Measurements from ENCODE around the gene INPP1.

The INPP1 gene

DNA sequence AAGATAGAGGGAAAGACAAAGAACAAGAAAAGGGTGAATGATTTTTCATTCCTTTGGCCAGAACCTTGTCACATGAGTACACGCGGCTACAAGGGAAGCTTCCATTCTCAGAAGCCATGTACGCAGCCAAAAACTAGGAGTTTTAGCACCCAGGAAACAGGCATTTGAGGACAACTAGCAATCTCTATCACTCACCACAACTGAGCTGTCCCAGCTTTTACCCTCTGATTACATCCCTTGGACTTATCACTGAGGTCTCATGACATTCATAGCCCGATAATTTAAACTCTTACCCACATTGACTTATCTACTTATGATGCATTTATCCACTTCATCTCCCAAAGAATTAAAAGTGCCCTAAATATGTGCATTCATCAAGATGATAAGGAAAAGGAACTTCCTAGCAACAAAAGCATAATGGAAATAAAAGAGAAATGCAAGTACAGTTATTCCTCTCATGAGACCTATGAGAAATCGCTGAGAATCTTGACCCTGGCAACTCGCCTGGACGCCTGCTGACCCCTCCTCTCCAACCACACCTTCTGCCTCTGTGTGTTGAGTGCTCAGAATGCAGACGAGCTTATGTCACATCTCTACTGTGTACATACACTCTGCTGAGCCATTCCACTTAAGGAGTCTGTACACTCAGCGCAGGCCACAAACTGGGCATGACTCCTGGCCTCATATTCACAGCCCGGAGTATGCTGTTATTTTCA is 36.0 kb downstream of the INPP1 start:
- DNase-seq (ENCODE audit: low read depth in 1 of 2, low spot score in 1 of 2): peak in 1 of 2 experiments; percentile 13
- in situ Hi-C loops (cut with HindIII; ENCODE audit: low pct_unique_long_range_greater_than_20kb, low sequenced_read_pairs): no loop called here
- no peak for TF ChIP-seq JUND (IDR thresholded peaks at IDR 0.05; ENCODE audit: low read depth)

DNA sequence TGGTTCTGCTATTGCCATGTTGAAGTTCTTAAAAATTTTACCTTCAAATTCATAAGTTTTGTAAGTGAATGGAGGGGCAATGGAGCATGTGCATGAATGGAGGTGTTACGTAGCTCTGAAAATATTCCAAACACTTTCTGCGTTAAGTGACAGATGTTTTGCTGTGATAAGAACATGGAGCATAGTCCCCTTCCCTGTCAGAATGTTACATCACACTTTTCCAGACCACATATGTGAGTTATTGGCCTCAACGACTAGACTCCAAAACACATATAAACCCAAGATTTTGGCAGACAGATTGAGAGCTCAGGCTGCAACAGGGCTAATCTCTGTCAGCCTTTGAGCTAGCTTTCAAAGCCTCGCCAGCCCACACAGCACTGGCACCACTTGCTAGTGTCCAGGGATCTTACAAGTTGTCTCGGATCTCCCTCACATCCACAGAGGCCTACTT is 37.6 kb downstream of the INPP1 start:
- TF ChIP-seq JUND (IDR thresholded peaks at IDR 0.05; ENCODE audit: low read depth): no peak
- in situ Hi-C loops (cut with HindIII; ENCODE audit: low pct_unique_long_range_greater_than_20kb, low sequenced_read_pairs): no loop called here
- DNase-seq (ENCODE audit: low read depth in 1 of 2, low spot score in 1 of 2): no peak

DNA sequence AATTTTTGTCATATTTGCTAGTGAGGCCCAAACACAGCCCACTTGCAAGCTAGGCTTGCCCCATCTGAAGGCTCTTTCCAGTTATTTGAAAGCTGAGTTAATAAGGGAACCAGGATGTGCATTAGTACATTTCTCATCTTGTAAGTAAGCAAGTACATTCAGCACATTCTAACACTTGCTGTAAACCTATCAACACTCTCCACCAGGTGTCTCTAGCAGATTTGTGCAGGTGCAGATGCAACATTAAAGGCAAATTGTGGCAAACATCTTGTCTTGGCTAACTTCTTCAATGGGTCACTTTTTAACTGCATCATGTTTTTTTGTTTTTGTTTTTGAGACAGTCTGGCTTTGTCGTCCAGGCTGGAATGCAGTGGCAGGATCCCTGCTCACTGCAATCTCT is 39.5 kb downstream of the INPP1 start:
- in situ Hi-C loops (cut with HindIII; ENCODE audit: low pct_unique_long_range_greater_than_20kb, low sequenced_read_pairs): no loop called here

DNA sequence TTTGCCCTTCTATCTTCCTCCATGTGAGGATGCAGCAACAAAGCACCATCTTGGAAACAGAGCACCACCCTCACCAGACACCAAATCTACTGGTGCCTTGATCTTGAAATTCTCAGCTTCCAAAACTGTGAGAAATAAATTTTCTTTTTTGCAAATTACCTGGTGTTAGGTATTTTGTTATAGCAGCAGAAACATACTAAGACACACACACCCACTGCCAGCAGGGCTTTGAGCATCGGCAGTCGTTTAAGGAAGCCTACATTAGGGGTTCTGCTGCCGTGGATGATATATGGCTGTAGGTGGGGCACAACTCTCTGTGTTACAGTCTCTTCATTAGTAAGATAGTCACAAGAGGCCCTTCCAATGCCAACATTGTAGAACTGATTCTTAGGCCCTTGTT is 44.0 kb downstream of the INPP1 start:
- no peak for TF ChIP-seq JUND (IDR thresholded peaks at IDR 0.05; ENCODE audit: low read depth)
- no peak for DNase-seq (ENCODE audit: low read depth in 1 of 2, low spot score in 1 of 2)
- in situ Hi-C loops (cut with HindIII; ENCODE audit: low pct_unique_long_range_greater_than_20kb, low sequenced_read_pairs): no loop called here

More for the DNA sequence above, 39.5 kb downstream of the INPP1 start:
- TF ChIP-seq JUND (IDR thresholded peaks at IDR 0.05; ENCODE audit: low read depth): no peak
- DNase-seq (ENCODE audit: low read depth in 1 of 2, low spot score in 1 of 2): peak; percentile 21 to 80

DNA sequence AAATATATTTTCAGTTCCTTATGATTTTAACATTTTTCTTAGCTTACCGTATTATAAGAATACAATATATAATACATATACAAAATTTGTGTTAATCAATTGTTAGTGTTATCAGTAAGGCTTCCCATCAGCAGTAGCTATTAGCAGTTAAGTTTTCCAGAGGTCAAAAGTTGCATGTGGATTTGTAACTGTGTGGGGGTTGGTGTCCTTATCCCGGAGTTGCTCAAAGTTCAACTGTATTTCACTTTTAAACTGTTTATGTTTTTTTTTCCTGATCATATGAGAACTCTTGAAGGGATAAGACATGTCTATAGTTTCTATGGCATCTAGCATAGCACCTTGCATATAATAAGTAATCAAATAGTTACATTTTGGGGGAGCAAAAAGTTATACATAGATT is 52.9 kb downstream of the INPP1 start:
- DNase-seq (ENCODE audit: low read depth in 1 of 2, low spot score in 1 of 2): no peak
- in situ Hi-C loops (cut with HindIII; ENCODE audit: low pct_unique_long_range_greater_than_20kb, low sequenced_read_pairs): no loop called here
- no peak for TF ChIP-seq JUND (IDR thresholded peaks at IDR 0.05; ENCODE audit: low read depth)

DNA sequence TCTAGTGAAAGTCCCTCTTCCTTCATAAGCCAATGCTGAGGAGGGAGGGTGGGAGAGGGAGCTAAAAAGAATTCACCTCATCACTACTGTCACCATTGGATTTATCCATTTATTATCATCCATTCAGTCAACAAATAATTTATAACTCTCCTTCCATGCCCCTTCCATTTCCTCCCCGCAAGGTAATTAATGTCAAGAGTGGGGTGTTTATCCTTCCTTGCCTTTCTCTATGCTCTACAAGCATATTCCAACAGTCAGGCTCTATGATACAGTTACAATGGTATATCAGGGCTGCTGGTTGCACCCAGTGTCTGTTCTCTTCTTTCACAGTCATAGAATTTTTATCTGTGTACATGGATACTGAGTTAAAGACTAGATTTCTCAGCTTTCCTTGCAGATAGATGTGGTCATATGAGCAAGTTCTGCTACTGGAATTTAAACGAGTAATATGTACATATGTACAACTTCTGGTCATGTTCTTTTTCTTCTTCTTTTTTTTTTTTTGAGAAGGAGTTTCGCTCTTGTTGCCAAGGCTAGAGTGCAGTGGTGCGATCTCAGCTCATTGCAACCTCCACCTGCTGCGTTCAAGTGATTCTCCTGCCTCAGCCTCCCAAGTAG is 59.7 kb downstream of the INPP1 start:
- DNase-seq (ENCODE audit: low read depth in 1 of 2, low spot score in 1 of 2): no peak
- in situ Hi-C loops (cut with HindIII; ENCODE audit: low pct_unique_long_range_greater_than_20kb, low sequenced_read_pairs): no loop called here
- TF ChIP-seq JUND (IDR thresholded peaks at IDR 0.05; ENCODE audit: low read depth): no peak

DNA sequence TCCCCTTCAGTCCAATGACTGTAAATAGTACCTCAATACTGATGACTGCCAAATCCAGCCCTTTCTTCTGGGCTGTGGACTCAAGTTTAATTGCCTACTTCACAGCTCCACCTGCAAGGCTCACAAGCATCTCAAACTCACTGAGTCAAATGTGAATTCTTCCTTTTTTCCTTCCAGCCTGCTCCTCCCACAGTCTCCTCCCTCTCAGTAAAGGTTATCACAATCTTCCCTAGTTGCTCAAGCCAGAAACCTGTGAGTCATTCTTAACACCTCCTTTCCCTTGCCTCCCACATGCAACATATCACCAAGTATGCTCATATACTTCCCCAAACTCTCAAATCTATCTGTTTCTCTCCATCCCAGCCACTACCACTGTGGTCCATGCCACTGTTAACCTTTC is 61.1 kb downstream of the INPP1 start:
- in situ Hi-C loops (cut with HindIII; ENCODE audit: low pct_unique_long_range_greater_than_20kb, low sequenced_read_pairs): no loop called here
- no peak for TF ChIP-seq JUND (IDR thresholded peaks at IDR 0.05; ENCODE audit: low read depth)
- no peak for DNase-seq (ENCODE audit: low read depth in 1 of 2, low spot score in 1 of 2)

DNA sequence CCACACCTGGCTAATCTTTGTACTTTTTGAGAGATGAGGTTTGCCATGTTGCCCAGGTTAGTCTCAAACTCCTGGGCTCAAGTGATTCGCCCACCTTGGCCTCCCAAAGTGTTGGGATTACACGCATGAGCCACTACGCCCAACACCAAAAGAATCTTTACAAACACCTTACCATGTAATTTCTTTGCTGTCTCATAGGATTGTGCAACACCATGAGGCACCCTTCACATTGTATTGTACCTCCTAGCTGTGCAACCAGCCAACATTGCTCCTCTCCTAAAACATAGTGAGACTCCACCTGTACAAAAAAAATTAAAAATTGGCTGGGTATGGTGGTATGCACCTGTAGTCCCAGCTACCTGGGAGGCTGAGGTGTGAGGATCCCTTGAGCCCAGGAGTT is 61.7 kb downstream of the INPP1 start:
- no peak for DNase-seq (ENCODE audit: low read depth in 1 of 2, low spot score in 1 of 2)
- in situ Hi-C loops (cut with HindIII; ENCODE audit: low pct_unique_long_range_greater_than_20kb, low sequenced_read_pairs): no loop called here
- TF ChIP-seq JUND (IDR thresholded peaks at IDR 0.05; ENCODE audit: low read depth): no peak

DNA sequence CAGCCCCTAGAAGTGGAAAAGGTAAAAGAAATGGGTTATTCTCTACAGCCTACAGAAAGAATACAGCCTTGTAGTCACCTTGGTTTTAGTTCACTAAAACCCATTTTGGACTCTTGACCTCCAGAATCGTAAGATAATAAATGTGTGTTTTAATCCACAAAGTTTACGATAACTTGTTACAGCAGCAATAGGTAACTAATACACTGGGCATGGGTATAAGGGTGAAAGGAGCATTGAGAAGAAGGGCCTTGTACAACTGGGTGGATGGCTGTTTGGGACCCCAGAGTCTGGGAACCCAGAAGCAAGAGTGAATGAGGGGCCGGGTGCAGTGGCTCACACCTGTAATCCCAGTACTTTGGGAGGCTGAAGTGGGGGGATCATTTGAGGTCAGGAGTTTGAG is 62.6 kb downstream of the INPP1 start:
- no peak for DNase-seq (ENCODE audit: low read depth in 1 of 2, low spot score in 1 of 2)
- TF ChIP-seq JUND (IDR thresholded peaks at IDR 0.05; ENCODE audit: low read depth): no peak
- in situ Hi-C loops (cut with HindIII; ENCODE audit: low pct_unique_long_range_greater_than_20kb, low sequenced_read_pairs): no loop called here

DNA sequence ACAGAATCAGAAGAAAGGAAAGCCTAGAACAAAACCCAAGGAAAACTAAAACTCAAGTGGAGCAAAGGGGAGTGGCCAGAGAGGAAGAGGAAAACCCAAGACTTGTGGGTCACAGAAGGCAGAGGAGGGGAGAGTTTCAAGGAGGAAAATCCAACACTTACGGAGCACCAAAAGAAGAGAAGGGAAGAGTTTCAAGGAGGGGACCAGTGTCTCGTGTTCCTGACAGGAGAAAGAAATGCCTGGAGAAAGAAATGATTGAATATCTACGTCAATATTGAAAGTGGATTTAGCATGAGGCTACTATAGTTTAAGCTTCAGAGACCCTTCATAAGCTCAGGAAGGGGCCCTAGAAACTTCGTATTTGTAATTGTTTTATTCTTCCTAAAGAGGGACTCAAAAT is 63.4 kb downstream of the INPP1 start:
- no peak for DNase-seq (ENCODE audit: low read depth in 1 of 2, low spot score in 1 of 2)
- no peak for TF ChIP-seq JUND (IDR thresholded peaks at IDR 0.05; ENCODE audit: low read depth)
- in situ Hi-C loops (cut with HindIII; ENCODE audit: low pct_unique_long_range_greater_than_20kb, low sequenced_read_pairs): no loop called here

DNA sequence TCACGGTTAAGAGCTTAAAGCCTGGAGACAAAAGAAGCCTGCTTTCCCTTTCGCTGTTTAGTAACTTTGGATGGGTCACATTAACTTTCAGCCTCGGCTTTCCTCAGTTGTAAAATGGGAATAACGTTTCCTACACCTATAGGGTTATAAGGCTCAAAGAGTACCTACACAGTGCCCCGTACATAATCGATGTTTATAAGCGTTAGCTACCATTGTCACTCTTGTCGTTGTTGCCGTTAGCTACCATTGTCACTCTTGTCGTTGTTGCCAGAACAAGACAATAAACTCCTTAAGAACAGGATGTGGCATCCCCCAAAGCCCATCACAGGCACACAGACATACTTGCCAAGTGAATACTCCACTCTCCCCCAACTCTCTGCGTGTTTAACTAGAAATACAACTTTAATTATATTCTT is 63.9 kb downstream of the INPP1 start:
- in situ Hi-C loops (cut with HindIII; ENCODE audit: low pct_unique_long_range_greater_than_20kb, low sequenced_read_pairs): no loop called here
- no peak for DNase-seq (ENCODE audit: low read depth in 1 of 2, low spot score in 1 of 2)
- TF ChIP-seq JUND (IDR thresholded peaks at IDR 0.05; ENCODE audit: low read depth): no peak

DNA sequence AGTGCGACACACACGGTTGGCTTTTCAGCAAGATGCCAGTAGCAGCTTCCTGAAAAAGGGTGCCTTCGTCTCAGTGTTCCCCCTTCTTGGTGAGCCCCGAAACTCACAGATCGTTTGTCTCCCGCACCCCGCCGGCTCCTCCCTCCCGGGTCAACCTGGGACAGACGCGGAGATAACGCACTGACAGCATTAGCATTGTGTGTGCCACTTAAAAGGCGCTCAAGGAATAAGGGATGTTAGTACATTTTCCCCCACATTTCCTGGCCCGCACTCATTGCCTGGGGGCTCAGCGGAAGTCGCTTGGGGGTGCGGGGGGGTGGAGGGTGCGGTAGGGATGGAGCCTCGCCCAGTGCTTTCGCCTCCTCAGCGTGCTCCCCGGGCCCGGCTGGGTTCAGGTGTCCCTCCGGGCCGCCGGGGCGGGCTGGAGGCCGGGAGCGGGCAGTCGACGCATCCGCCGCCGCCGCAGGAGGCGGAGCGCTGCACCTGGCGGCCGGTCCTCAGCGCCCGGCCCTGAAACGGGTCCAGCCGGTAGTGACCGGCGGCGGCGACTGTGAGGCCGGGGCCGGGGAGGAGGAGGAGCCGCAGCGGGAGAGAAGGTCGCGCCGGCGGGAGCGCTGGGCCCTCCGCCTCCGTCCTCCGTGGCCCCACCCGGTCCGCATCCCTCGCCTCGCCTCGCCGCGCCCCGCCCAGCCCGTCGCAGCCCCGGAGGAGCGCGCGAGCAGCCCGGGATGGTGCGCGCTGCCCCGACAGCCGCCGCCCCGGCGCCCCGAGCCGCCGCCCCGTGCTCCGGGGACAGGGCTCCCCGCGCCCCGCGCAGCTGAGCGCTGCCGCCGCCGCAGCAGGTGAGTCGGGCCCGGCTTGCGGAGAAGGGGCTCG is 64.5 kb downstream of the INPP1 start, which contains the start of gene MFSD6:
TSS of gene MFSD6 (plus strand) at position 694 of the 876 bp plus-strand sequence. CDS start 27,675 bp downstream, outside the sequence.
- no peak for TF ChIP-seq JUND (IDR thresholded peaks at IDR 0.05; ENCODE audit: low read depth)
- DNase-seq (ENCODE audit: low read depth in 1 of 2, low spot score in 1 of 2): peak; percentile 49 to 64

More for the DNA sequence above, 64.5 kb downstream of the INPP1 start, which contains the start of gene MFSD6:
- in situ Hi-C loops (cut with HindIII; ENCODE audit: low pct_unique_long_range_greater_than_20kb, low sequenced_read_pairs): no loop called here
